Measurements from ENCODE around the gene RNU1-1. TPM values are rescaled to one million over a fixed set of nuclear protein-coding genes. Genes with fewer than 3 reads are reported as not detected.

Gene RNU1-1
- total RNA-seq, 1 donor from 2014 or later: 6,622 TPM

GRCh38 chr1:16474166-16474800 is 39.8 kb downstream of the RNU1-1 start:
- Histone ChIP-seq H3K9me3 (no peaks in the 10 kb centered on the region), H3K27ac (no peak overlapping the region), H3K36me3 (peaks cover 48% of the 10 kb centered on the region), H3K4me3 (no peak overlapping the region), H3K4me1 (no peaks in the 10 kb centered on the region), H3K27me3 (no peaks in the 10 kb centered on the region)
- TF ChIP-seq CTCF (IDR thresholded peaks at IDR 0.05): no peak
- intact Hi-C loops (cut with DNase I): no loop called here
- ATAC-seq (peak; percentile 33), DNase-seq (peak; percentile 55)

DNA sequence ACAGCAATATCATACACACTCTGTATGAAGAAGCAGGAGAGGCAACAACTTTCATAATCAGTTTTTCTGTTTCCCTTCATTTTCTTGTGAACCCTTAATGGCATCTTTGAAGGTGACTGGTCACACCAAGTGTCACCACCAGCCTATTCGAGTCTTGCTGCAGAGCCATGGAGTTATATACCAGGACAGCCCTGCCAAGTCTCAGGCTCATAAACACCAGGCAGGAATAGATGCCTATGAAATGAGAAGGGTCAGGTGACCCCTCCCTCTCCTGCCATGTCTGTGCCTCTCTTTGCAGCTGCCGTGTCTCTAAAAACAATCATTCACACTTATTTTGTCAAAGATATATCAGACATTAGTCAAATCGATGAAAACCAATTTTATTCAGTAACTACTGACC is 45.5 kb downstream of the RNU1-1 start:
- no peak for DNase-seq
- no peak overlapping the region for H3K27ac ChIP-seq
- peaks cover 7% of the 10 kb centered on the region for H3K36me3 ChIP-seq
- intact Hi-C loops (cut with DNase I): no loop called here
- H3K27me3 ChIP-seq: no peaks in the 10 kb centered on the region
- H3K9me3 ChIP-seq: no peaks in the 10 kb centered on the region
- H3K4me1 ChIP-seq: no peaks in the 10 kb centered on the region
- no peak overlapping the region for H3K4me3 ChIP-seq
- ATAC-seq: no peak
- TF ChIP-seq CTCF (IDR thresholded peaks at IDR 0.05): no peak

DNA sequence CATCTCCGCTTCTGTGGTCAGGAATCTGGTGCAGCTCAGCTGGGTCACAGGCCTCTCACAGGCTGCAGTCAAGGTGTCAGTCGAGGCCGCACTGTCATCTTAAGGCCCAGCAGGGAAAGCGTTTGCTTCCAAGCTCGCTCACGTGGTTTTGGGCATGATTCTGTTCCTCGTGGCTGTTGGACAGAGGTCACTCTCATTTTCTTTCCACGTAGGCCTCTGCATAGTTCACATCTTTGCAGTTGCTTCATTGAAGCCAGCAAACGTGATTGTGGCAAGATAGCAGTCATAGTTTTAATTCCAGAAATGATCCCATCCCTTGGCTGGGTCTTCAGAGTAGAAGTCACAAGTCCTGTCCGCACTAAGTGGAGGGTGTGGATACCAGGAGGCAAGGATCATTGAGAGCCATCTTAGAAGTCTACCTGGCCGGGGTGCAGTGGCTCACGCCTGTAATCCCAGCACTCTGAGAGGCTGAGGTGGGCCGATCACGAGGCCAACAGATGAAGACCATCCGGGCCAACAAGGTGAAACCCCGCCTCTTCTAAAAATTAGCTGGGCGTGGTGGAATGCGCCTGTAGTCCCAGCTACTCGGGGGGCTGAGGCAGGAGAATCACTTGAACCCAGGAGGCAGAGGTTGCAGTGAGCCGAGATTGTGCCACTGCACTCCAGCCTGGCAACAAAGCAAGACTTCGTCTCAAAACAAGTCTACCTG is 49.0 kb downstream of the RNU1-1 start:
- Histone ChIP-seq H3K4me3 (no peak overlapping the region), H3K27me3 (no peaks in the 10 kb centered on the region), H3K4me1 (no peaks in the 10 kb centered on the region), H3K9me3 (no peaks in the 10 kb centered on the region), H3K36me3 (peaks cover 12% of the 10 kb centered on the region), H3K27ac (no peak overlapping the region)
- no peak for TF ChIP-seq CTCF (IDR thresholded peaks at IDR 0.05)
- DNase-seq (peak; percentile 47), ATAC-seq (no peak)
- intact Hi-C loops (cut with DNase I): no loop called here

Other genes starting within 250 kb of the RNU1-1 start
- 21.0 TPM for gene FBXO42, start 161.8 kb downstream of the RNU1-1 start, total RNA-seq
- gene SZRD1, start 147.0 kb downstream of the RNU1-1 start, total RNA-seq: 110 TPM
- not detected for gene SPATA21, start 76.9 kb downstream of the RNU1-1 start, total RNA-seq
- gene NECAP2, start 73.6 kb downstream of the RNU1-1 start, total RNA-seq: 78.1 TPM
- 31.2 TPM for gene NBPF1, start 99.3 kb upstream of the RNU1-1 start, total RNA-seq
- gene RNU1-3, start 152.7 kb upstream of the RNU1-1 start, total RNA-seq: 6,622 TPM
- gene RNU1-4, start 226.2 kb upstream of the RNU1-1 start, total RNA-seq: 6,622 TPM

Data from upper lobe of right lung (tissue), 1 donor.